GM18907 (cell line): ENCODE measurements around the gene EHD1.

Experiments used
- ATAC-seq: cut with Tn5 transposase; IDR thresholded peaks from one replicate; pipeline ENCODE4 v1.9.1; 2021; ENCODE audit warnings: mild to moderate bottlenecking, moderate library complexity; ENCODE audit not compliant: unreplicated experiment

Gene EHD1

DNA sequence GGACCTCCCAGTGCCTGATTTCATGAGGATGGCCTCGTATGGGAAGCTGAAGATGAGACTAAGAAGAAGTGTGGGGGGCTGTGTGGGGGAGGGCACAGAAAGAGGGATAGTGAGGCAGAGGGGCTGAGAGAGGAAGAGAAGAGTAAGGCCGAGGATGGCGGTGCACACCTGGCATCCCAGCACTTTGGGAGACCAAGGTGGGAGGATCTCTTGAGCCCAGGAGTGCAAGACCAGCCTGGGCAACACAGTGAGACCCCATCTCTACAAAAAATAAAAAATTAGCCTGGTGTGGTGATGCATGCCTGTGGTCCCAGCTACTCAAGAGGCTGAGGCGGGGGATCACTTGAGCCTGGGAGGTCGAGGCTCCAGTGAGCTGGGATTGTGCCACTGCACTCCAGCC is 13.5 kb upstream of the EHD1 start:
- no peak for ATAC-seq

- no peak for ATAC-seq
These were observed 12.9 kb upstream of the EHD1 start for GRCh38 chr11:64891215-64891848.

GRCh38 chr11:64890522-64890939 is 12.1 kb upstream of the EHD1 start:
- no peak for ATAC-seq

DNA sequence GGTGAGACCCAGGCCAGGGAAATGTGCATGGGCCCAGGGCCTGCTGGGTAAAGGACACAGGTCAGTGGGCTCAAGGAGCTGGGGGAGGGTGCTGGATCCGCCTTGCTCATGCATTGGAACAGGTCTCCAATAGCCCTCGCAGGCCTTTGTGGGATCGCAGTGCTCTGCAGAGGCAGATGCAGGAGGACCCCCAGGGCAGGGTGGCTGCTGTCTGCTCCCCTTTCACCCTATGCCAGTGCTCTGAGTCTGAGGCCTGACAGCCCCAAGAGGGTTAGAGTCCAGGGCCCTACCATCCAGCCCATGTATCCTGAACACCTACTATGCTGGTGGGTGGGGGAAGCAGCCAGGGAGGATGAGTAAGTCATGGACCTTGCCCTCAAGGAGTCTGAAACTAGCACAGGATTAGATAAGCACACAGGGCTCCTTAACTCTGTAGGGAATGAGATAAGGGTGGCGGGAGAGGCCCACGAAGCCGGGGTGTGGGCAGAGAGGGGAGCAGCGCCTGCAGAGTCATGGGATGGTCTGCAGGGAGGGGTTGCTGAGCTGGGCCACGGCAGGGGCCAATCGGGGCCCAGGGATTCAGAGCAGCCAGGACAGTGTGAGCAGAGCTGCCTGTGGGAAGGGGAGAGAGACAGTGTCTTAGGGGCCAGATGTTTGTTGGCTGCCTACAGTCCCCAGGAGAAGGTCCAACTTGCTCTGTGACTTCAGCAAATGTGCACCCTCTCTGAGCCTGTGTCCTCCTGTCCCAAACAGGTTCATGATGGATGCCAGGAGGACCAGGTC is 10.5 kb upstream of the EHD1 start:
- no peak for ATAC-seq

- no peak for ATAC-seq
These were observed 9.9 kb upstream of the EHD1 start for GRCh38 chr11:64888406-64888728.

GRCh38 chr11:64887757-64888405 is 9.5 kb upstream of the EHD1 start:
- ATAC-seq: peak; percentile 61

GRCh38 chr11:64887234-64887756 is 8.9 kb upstream of the EHD1 start:
- no peak for ATAC-seq

GRCh38 chr11:64885367-64886286 is 7.2 kb upstream of the EHD1 start:
- no peak for ATAC-seq

GRCh38 chr11:64884019-64884418 is 5.6 kb upstream of the EHD1 start:
- ATAC-seq: no peak

DNA sequence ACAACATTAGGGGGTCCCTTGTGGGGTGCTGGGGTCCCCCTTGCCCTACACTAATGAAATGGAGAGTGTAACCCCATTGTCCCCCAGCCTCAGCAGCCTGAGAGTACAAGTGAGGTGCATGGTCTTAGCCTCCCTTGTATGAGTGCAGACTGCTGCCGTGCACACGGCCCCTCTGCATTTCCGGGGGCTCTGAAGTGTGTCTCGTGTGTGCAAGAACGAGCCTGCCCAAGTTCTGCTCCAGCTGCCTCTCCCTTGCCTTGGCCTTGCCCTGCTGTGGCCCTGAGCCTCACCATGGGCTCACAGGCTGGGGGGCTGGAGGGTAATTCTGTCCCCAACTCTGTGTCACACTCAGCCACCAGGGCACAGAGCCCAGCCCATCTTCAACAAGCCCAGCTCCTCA is 5.2 kb upstream of the EHD1 start:
- no peak for ATAC-seq

GRCh38 chr11:64882243-64882642 is 3.8 kb upstream of the EHD1 start:
- no peak for ATAC-seq

GRCh38 chr11:64881476-64881875 is 3.1 kb upstream of the EHD1 start:
- ATAC-seq: no peak

DNA sequence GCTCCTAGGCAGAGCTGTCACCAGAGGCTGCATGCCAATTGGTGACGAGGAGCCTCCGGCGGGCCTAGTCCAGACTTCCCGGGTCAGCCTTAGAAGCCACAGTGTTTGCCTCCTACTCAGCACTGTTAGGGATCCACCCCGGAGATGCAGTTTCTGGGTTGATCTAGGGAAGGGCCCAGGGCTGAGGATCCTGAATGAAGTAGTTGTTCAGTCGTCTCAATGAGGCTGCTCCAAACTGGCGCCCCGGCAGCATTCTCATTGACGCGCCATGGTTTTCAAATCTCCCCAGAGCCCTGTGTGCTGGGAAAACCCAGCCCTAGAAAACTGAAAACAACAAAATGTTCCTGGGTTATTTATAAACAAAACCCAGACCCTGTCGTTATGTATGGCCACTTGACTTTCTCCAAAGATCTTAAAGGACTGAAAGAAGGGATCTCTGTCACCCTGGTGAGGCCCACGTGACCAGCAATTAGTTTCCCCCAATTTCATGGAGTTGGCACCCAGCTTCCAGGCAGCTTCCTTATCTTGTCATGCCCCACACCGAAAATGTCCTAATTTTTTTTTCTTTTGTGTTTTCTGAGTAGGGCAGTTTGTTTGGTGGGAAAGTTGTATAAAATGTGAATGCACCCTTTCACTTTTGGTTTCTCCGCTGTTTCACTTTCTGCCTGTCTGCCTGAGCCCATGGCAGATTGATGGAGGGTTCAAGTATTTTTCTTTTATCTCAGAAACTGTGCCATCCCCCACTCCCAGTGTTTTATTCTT is 2.0 kb upstream of the EHD1 start:
- ATAC-seq: no peak

- ATAC-seq: peak; percentile 4
These were observed 951 bp upstream of the EHD1 start for GRCh38 chr11:64879244-64879900.

DNA sequence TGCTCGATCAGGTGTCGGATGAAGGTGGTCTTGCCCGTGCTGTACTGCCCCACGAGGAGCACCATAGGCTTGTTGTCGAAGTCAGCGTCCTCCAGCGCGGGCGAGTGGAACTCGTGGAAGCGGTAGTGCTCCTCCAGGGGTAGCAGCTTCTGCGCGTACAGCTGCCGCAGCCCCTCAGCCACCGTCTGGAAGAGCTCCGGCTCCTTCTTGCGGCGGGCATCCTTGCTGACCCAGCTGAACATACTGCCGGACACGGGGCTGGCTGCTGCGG is 263 bp downstream of the EHD1 start:
- peak; percentile 16 for ATAC-seq

GRCh38 chr11:64877390-64878222 is 815 bp downstream of the EHD1 start:
- peak; percentile 12 for ATAC-seq

DNA sequence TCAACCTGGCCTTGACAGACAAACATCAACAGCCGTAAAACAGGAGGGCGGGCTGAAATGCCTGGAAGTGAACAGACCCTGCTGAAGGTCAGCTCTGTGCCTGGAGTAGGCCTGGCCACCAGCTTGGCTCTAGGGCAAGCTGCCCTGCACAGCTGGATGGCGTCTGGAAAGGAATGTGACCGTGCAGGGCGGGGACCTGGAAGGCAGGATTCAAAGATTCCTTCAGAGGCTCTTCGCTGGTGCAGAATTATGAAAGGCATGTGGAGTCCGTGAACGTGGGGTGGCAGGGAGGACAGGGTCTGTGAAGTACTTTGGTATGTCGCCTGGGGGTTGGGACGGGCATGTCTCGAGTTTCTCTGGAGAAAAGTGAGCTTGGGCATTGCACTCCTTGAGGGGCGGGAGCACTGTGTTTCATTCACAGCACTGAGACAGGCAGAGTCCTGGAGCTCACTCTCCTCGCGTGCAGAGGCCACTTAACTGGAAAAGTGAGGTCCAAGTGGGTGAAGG is 1.5 kb downstream of the EHD1 start:
- no peak for ATAC-seq

GRCh38 chr11:64876229-64876750 is 2.1 kb downstream of the EHD1 start:
- no peak for ATAC-seq
